Anterior cingulate cortex (tissue), 58 donors: ENCODE measurements around the gene BSX.

Experiments used
- DNase-seq, 58 donors: peaks; one replicate each; lab custom pipeline; 2025; lab: John Stamatoyannopoulos, UW

BSX gene

GRCh38 chr11:122976061-122976733, 5.4 kb downstream of the BSX start:
- no peak for DNase-seq

DNA sequence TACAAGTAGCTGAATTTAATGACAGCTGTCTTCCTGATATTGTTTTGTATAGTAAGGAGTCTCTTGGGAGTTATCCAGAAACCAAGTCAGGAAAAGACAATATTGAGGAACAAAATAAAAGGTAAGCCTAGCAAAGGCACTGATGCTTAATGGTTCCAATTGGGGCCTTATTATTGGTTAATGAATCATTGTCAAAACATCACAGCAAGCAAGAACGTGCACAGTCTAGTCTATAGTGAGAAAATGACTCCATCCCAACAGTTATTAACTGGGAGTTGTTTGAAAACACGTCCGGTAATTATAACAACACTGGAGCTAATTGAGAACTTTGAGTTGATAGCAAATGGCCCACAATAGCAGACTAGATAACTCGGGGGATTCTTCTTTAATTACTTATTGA, 17.7 kb downstream of the BSX start:
- DNase-seq = no peak

GRCh38 chr11:122954455-122954854, 27.2 kb downstream of the BSX start:
- DNase-seq = no peak

DNA sequence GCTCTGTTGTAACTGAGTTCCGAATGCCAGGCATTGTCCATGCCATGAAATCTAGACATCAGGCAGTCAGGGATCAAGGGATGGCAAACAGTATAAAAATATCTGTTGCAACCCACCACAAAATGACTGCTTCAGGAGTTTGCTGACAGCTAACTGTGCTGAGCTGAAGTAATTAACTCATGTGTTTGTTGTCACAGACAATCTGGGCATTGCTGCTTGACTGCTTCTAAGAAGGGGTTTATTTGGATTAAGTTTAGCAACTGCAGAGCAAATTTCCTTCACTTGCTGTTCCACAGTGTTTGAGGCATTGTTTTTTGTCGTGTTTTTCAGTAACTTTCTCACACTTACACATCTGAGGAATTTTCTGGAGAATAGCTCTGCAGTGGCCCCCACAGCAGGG, 30.4 kb downstream of the BSX start:
- DNase-seq = no peak

- no peak for DNase-seq
These were observed 43.1 kb downstream of the BSX start for GRCh38 chr11:122938557-122938956.

DNA sequence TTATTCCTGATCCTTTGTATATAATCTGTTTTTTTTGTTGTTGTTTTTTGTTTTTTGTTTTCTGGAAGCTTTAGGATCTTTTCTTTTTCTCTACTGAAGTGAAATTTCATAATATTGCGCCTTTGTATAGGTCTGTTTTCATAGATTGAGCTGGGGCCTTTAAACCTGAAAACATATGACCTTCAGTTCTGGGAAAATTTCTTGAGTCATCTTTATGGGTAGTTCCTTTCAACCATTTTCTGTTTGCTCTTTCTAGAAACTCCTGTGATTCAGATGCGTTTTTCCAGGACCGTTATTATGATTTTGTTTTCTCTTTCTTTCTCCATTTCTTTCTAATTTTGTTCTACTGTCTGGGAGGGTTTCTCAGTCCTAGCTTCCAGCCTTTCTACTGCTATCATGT, 43.7 kb downstream of the BSX start:
- DNase-seq = no peak

GRCh38 chr11:122933416-122933815, 48.2 kb downstream of the BSX start:
- no peak for DNase-seq

GRCh38 chr11:122931510-122931909, 50.1 kb downstream of the BSX start:
- DNase-seq = no peak
